ENCODE data around the gene PATE2. TPM values are rescaled to one million over a fixed set of nuclear protein-coding genes. Genes with fewer than 3 reads are reported as not detected.

The PATE2 gene
- total RNA-seq, 1 donor from 2014 or later: not detected

DNA sequence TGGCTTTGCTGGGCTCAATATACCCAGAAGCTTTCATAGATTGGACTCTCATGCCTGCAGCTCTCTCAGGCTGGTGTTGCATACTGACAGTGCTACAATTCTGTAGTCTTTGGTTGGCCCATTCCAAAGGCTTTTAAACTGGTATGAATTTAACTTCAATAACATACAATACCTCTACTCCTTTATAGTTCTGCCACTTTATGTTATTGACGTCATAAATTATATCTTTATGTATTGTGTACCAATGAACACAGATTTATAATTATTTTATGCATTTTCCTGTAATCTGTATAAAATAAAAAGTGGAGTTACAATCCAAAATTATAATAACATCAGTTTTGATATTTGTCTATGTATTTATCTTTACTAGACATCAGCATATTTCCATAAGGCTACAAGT, 16.2 kb downstream of the PATE2 start:
- no peaks in the 10 kb centered on the region for H3K27me3 Mint-ChIP-seq
- no peak overlapping the region for H3K27ac Mint-ChIP-seq
- peaks cover 14% of the 10 kb centered on the region for H3K9me3 Mint-ChIP-seq (ENCODE audit: low read depth)
- TF ChIP-seq, protein P1, sequence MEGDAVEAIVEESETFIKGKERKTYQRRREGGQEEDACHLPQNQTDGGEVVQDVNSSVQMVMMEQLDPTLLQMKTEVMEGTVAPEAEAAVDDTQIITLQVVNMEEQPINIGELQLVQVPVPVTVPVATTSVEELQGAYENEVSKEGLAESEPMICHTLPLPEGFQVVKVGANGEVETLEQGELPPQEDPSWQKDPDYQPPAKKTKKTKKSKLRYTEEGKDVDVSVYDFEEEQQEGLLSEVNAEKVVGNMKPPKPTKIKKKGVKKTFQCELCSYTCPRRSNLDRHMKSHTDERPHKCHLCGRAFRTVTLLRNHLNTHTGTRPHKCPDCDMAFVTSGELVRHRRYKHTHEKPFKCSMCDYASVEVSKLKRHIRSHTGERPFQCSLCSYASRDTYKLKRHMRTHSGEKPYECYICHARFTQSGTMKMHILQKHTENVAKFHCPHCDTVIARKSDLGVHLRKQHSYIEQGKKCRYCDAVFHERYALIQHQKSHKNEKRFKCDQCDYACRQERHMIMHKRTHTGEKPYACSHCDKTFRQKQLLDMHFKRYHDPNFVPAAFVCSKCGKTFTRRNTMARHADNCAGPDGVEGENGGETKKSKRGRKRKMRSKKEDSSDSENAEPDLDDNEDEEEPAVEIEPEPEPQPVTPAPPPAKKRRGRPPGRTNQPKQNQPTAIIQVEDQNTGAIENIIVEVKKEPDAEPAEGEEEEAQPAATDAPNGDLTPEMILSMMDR (IDR thresholded peaks at IDR 0.05; ENCODE audit: unreplicated experiment): no peak
- no peak for DNase-seq (ENCODE audit: low spot score, unreplicated experiment)
- no peaks in the 10 kb centered on the region for H3K36me3 Mint-ChIP-seq (ENCODE audit: insufficient read depth)
- peaks cover 2% of the 10 kb centered on the region for H3K4me1 Mint-ChIP-seq (ENCODE audit: low read depth)
- no peak overlapping the region for H3K4me3 Mint-ChIP-seq (ENCODE audit: low read depth)

DNA sequence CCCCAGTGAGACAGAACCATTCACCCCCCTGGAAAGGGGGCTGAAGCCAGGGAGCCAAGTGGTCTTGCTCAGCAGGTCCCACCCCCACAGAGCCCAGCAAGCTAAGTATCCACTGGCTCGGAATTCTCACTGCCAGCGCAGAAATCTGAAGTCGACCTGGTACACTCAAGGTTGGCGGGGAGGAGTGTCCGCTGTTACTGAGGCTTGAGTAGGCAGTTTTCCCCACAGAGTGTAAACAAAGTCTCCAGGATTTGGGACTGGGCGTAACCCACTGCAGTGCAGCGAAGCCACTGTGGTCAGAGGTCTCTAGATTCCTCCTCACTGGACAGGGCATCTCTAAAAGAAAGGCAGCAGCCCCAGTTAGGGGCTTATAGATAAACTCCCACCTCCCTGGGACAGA, 22.6 kb downstream of the PATE2 start:
- no peaks in the 10 kb centered on the region for H3K36me3 Mint-ChIP-seq (ENCODE audit: insufficient read depth)
- H3K27ac Mint-ChIP-seq: no peak overlapping the region
- DNase-seq (ENCODE audit: low spot score, unreplicated experiment): no peak
- H3K4me1 Mint-ChIP-seq (ENCODE audit: low read depth): no peaks in the 10 kb centered on the region
- H3K27me3 Mint-ChIP-seq: peaks cover 6% of the 10 kb centered on the region
- H3K4me3 Mint-ChIP-seq (ENCODE audit: low read depth): no peak overlapping the region
- TF ChIP-seq, protein P1 (IDR thresholded peaks at IDR 0.05; ENCODE audit: unreplicated experiment): no peak
- H3K9me3 Mint-ChIP-seq (ENCODE audit: low read depth): peaks cover 18% of the 10 kb centered on the region

DNA sequence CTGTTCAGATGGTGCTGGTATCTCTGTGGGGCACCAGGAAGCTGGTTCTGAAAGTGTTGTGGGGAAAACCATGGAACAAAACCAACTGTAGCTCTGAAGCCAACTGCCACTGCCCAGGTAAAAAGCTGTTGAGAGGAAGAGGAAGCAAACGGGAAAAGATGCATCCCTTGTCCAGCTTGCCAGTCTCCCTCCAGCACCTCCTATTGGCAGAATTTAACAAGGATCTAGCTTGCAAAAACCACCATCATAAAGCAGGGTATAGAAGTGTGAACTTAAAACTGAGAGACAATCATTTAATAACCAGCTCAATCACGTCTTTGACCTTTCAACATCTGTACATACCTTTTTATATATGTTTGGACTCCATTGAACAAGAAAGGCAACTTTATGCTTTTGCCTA, 28.0 kb downstream of the PATE2 start:
- H3K27me3 Mint-ChIP-seq: peaks cover 7% of the 10 kb centered on the region
- H3K36me3 Mint-ChIP-seq (ENCODE audit: insufficient read depth): no peaks in the 10 kb centered on the region
- no peak for DNase-seq (ENCODE audit: low spot score, unreplicated experiment)
- no peak overlapping the region for H3K27ac Mint-ChIP-seq
- TF ChIP-seq, protein P1 (IDR thresholded peaks at IDR 0.05; ENCODE audit: unreplicated experiment): no peak
- H3K9me3 Mint-ChIP-seq (ENCODE audit: low read depth): peaks cover 4% of the 10 kb centered on the region
- no peak overlapping the region for H3K4me3 Mint-ChIP-seq (ENCODE audit: low read depth)
- H3K4me1 Mint-ChIP-seq (ENCODE audit: low read depth): peaks cover 10% of the 10 kb centered on the region

DNA sequence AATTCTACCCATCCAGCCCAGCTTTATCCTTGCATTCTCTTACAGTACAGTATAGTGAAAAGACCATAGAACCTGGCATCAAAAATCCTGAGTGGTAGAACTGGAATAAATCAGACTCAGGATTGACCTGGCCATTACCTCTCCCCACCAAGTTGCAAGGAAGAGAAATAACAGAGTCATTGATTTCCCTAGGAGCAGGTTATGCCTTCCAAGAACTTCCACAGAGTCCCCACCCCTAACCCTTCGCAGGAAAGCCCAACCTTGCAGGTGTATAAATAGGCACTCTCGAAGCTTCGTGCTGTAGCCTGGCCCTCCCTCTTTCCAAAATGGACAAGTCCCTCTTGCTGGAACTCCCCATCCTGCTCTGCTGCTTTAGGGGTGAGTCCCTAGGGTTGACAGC, 32.6 kb downstream of the PATE2 start, which contains the start of gene PATE1:
PATE1 (plus strand) TSS at position 301 of the 400 bp plus-strand sequence; CDS start at position 327, 26 bp downstream.
- no peak within 1 kb of the TSS for H3K4me3 Mint-ChIP-seq (ENCODE audit: low read depth)
- H3K9me3 Mint-ChIP-seq (ENCODE audit: low read depth): no peaks in the 10 kb centered on the region
- H3K4me1 Mint-ChIP-seq (ENCODE audit: low read depth): peaks cover 14% of the 10 kb centered on the region
- TF ChIP-seq, protein P1 (IDR thresholded peaks at IDR 0.05; ENCODE audit: unreplicated experiment): no peak
- DNase-seq (ENCODE audit: low spot score, unreplicated experiment): no peak
- no peak within 1 kb of the TSS for H3K27ac Mint-ChIP-seq
- H3K36me3 Mint-ChIP-seq (ENCODE audit: insufficient read depth): no peaks in the 10 kb centered on the region
- peaks cover 4% of the 10 kb centered on the region for H3K27me3 Mint-ChIP-seq

DNA sequence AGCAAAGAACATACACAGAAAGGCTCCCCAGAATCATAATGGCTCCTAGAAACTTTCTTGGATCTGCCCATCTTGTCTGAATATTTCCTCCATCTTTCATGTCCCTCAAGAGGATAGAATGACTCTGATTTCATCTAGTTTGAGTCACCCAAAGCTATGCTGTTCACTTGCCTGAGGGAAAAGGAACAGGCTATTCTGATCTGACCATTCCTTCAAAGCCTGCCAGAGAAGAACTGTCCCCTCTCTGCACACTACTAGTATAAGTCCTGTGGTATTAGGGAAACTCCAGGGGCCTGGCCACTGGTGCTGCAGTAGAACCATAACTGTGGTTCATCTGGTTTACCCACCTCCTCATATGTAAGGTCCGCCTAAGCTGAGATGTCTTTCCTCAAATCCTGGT, 34.9 kb downstream of the PATE2 start:
- no peak overlapping the region for H3K27ac Mint-ChIP-seq
- H3K27me3 Mint-ChIP-seq: peaks cover 2% of the 10 kb centered on the region
- peaks cover 11% of the 10 kb centered on the region for H3K4me1 Mint-ChIP-seq (ENCODE audit: low read depth)
- no peak for DNase-seq (ENCODE audit: low spot score, unreplicated experiment)
- H3K4me3 Mint-ChIP-seq (ENCODE audit: low read depth): no peak overlapping the region
- H3K9me3 Mint-ChIP-seq (ENCODE audit: low read depth): no peaks in the 10 kb centered on the region
- no peaks in the 10 kb centered on the region for H3K36me3 Mint-ChIP-seq (ENCODE audit: insufficient read depth)
- TF ChIP-seq, protein P1 (IDR thresholded peaks at IDR 0.05; ENCODE audit: unreplicated experiment): no peak
